Measurements from ENCODE around the gene ESPL1. TPM values are rescaled to one million over a fixed set of nuclear protein-coding genes. Genes with fewer than 3 reads are reported as not detected.
A peak's percentile ranks its signal among the peaks of the same experiment; 100 is the strongest.
"Not testable (repeated sequence)": the region's sequence is repeated elsewhere in the genome, so short reads cannot be mapped to it uniquely, and the experiment has no call there.

Gene ESPL1
- total RNA-seq, 1 donor from 2014 or later, result 0.81 TPM

DNA sequence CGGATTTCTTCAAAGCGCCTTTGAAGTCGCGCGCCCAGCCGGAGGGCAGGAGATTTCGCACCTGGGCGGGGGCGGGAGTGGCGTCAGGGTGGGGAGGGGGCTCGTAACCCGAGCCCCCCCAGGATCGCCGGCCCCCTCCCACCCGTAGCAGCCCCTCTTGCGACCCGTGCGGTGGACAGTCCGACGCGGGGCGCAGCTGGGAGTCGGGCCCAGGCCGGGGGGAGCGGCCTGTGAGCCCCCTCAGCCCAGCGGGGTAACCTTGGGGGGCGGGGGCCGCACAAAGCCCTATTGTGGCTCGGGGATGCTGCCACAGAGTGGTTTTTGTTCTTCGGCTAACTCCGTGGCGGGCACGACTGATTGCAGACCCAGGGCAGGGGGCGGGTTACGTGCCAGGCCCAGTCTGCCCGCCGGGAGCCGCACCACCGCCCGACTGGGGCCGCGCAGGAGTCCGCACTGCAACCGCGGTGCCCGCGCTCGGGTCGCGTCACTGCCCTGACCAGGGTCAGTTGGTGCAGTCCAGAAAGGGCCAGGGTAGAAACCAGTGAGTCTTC, 57.5 kb downstream of the ESPL1 start:
- peak; percentile 16 for ATAC-seq (ENCODE audit: poor library complexity)
- intact Hi-C loops (cut with DNase I), result loop anchor here (10.0 kb wide), 1 partner anchor 179 kb away; the partner anchor contains the start of genes NPFF and TARBP2
- DNase-seq, result peak; percentile 58

DNA sequence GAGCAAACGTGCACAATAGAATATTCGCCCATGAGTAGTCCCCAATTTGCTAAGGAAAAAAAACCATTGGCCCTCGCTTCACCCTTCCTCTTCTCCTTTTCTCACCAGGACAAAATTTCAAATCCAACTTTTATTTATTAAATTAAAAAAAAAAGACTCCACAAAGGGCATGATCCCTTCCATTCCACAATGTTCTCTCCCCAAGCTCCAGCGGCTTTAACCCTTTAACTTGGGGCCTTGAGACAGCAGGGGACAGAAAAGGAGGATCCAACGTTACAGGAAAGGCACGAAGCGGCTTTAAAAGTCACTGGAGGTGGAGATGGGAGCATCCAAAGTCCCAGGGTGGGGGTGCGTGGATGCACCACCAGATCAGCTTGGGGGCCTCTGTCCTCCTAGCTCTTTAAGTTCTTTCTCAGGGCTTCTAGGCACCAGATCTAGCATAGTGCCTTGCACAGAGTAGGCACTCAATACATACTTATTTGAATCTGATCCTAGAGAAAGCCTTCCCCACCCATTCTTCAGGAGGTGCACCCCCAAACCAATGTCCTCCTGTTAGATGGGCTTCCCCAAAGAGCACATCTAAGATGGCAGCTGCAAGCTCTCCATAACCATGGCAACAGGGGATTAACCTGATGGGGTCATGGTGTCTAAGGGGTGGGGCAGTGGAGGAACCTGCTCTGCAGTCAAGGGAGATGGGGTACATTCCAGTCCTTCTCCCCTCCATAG, 58.5 kb downstream of the ESPL1 start:
- intact Hi-C loops (cut with DNase I), result loop anchor here (10.0 kb wide), 1 partner anchor 178 kb away; the partner anchor contains the start of genes NPFF and TARBP2
- ATAC-seq (ENCODE audit: poor library complexity), result no peak
- DNase-seq, result no peak

GRCh38 chr12:53327435-53328042, 59.4 kb downstream of the ESPL1 start:
- ATAC-seq (ENCODE audit: poor library complexity) (no peak), DNase-seq (no peak)
- intact Hi-C loops (cut with DNase I), result loop anchor here (10.0 kb wide), 1 partner anchor 177 kb away; the partner anchor contains the start of genes NPFF and TARBP2

DNA sequence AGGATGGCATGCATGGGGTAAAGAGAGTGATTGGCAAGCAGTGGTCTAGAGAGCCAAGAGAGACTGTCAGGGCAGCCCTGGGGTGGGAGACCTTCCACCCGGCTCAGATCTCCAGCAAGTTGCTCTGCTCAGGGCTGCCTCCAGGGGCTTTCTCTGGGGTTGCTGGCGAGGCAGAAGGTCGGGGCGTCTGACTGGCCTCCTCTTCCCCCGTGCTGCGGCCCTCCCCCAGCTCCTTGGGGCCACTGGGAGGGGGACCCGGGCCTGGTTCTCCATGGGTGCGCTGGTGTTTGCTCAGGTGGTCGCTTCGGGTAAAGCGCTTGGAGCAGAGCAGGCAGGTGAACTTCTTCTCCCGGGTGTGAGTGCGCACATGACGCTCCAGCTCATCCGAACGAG, 59.9 kb downstream of the ESPL1 start:
- DNase-seq (no peak), ATAC-seq (ENCODE audit: poor library complexity) (no peak)
- intact Hi-C loops (cut with DNase I), result loop anchor here (10.0 kb wide), 1 partner anchor 177 kb away; the partner anchor contains the start of genes NPFF and TARBP2

GRCh38 chr12:53330671-53331070, 62.6 kb downstream of the ESPL1 start:
- no peak for DNase-seq
- intact Hi-C loops (cut with DNase I), result no loop called here
- ATAC-seq (ENCODE audit: poor library complexity), result no peak

DNA sequence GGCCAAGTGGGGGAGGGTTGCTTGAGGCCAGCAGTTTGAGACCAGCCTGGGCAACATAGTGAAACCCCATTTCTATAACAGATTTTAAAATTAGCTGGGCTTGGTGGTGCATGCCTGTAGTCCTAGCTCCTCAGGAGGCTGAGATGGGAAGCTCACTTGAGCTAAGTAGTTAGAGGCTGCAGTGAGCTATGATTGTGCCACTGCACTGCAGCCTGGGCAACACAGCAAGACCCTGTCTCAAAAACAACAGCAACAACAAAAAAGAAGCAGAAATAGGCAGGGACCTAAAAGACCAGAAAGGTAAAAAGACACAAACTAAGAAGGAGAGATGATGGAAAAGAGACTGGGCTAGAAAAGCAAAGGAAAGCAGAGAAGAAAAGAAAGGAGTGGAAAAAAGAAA, 64.2 kb downstream of the ESPL1 start:
- intact Hi-C loops (cut with DNase I); DNase-seq; ATAC-seq (ENCODE audit: poor library complexity): not testable (repeated sequence)

DNA sequence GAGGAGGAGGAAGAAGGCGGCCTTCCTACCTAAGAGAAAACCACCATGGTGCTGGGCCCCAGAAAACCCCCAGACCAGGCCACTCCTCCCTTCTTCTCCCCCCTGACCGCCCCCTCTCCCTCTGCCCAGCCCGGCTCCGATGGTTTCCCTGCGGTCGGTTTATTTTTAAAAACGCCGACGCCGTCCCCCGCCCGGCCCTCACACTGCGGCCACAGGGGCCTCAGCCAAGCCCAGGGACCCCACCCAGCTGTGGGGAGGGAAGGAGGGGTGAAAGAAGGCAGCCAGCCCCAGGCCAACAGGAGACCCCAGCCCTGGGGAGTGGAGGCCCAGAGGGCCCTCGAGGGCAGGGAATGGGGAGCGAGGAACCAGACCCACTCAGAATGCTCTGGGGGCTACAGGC, 64.6 kb downstream of the ESPL1 start:
- intact Hi-C loops (cut with DNase I), result no loop called here
- ATAC-seq (ENCODE audit: poor library complexity) (no peak), DNase-seq (no peak)

- DNase-seq (no peak), ATAC-seq (ENCODE audit: poor library complexity) (no peak)
- intact Hi-C loops (cut with DNase I), result no loop called here
These were observed 65.2 kb downstream of the ESPL1 start for GRCh38 chr12:53333289-53333688.

DNA sequence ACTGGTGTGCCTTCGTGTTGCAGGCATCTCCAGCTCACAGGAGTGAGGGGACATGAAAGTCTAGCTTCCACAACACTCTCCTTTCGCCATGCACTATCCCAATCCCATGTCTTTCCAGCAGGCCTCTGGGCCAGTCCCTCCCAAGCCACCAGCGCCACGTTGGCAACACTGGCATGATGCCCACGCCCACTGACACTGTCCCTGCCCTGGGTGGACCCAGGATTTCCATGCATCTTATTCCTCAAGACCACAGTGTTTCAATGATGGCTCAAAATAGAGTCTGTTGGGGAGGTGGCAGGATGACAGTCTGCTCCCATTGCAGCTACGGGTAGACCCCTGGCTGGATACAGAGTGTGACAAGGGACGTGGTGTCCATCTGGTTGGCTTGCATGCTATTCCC, 65.7 kb downstream of the ESPL1 start:
- ATAC-seq (ENCODE audit: poor library complexity) (no peak), DNase-seq (no peak)
- intact Hi-C loops (cut with DNase I), result no loop called here

DNA sequence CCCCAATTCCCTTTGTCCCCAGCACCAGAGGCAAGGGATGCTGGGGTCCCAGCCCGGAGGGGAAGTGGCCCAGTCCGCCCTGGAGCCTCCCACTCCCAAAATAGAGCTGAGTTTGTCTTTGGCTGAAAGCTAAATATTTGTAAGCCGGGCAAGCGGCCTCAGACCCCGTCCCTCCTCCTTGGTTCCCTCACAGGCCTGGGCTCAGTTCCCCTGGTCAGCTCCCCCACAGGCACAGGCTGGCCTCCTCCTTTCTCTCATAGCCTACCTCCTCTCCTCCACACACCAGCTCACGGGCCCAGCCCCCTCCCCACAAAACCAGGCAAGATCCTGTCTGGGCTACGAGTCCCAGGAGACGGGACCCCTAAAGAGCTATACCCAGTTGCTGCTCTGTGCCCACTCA, 66.7 kb downstream of the ESPL1 start:
- DNase-seq (no peak), ATAC-seq (ENCODE audit: poor library complexity) (no peak)
- intact Hi-C loops (cut with DNase I), result no loop called here

GRCh38 chr12:53336181-53336681, 68.1 kb downstream of the ESPL1 start, which contains the start of gene SP7:
Gene SP7 (minus strand): TSS chr12:53336354. CDS start chr12:53335646, 708 bp downstream.
- DNase-seq (no peak), ATAC-seq (ENCODE audit: poor library complexity) (no peak)
- intact Hi-C loops (cut with DNase I), result no loop called here

DNA sequence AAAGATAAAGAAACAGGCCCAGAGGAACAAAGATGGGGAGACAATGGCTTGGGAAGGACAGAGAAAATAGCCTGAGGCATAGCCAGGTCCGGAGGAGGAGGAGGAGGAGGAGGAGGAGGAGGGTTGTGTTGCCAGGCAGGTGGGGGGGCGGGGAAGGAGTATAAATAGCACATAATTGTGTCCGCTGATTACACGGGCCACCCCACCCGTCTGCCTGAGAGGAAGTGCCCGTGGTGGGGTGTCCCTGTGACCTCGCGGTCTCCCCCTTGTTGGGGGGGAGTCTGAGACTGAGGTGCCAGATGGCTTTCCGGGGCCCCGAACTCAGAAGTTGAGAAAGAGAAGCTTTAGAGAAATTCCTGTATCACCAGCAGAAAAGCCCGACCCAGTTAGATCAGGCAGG, 69.9 kb downstream of the ESPL1 start:
- intact Hi-C loops (cut with DNase I), result no loop called here
- ATAC-seq (ENCODE audit: poor library complexity) (no peak), DNase-seq (no peak)

DNA sequence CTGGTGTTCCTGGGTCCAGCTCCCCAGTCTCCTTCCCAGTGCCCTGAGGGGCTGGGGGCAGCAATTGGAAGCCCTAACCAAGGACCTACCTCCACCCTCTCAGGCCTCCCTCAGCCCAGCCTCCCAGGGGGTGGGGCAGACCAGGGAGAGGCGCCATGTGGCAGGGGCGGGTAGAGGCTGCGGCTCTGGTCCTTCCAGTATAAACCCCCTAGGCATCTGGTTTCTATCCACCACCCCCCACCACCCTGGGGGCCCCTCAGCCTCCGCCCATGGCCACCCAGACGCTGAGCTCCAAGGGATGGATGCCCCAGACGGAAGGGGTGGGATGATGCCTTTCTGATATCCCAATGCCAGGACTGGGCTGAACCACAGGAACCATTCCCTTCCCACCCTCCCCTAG, 70.8 kb downstream of the ESPL1 start:
- ATAC-seq (ENCODE audit: poor library complexity), result no peak
- no peak for DNase-seq
- intact Hi-C loops (cut with DNase I), result no loop called here

DNA sequence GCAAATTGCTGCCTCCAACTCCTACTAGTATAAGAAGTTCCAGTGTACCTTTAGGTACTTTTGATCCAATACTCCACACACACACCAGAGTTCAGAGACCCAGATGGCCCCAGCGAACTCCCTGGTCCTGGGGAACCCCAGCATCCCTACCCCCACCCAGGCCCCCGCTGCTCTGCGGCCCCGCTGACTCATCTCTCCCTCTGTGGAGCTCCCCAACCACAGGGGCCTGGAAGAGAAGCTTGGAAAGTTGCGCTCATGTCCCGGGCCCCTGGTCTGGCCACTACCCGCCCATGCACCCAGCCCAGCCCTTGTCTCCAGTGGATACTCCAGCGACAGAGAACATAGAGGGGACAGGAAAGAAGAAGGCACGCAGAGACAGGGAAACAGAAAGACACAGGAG, 72.3 kb downstream of the ESPL1 start:
- ATAC-seq (ENCODE audit: poor library complexity) (no peak), DNase-seq (no peak)
- intact Hi-C loops (cut with DNase I), result no loop called here

Other genes starting within 250 kb of the ESPL1 start
- gene TNS2, start 218.2 kb upstream of the ESPL1 start, total RNA-seq, result 107 TPM
- 37.8 TPM for gene SPRYD3, start 188.9 kb upstream of the ESPL1 start, total RNA-seq
- 50.2 TPM for gene IGFBP6, start 170.6 kb upstream of the ESPL1 start, total RNA-seq
- gene SOAT2, start 164.8 kb upstream of the ESPL1 start, total RNA-seq, result not detected
- 29.4 TPM for gene ZNF740, start 87.6 kb upstream of the ESPL1 start, total RNA-seq
- gene CSAD, start 87.4 kb upstream of the ESPL1 start, total RNA-seq, result 8.2 TPM
- gene ITGB7, start 61.0 kb upstream of the ESPL1 start, total RNA-seq, result 0.97 TPM
- gene RARG, start 36.1 kb upstream of the ESPL1 start, total RNA-seq, result 15.4 TPM
- gene PFDN5, start 27.2 kb downstream of the ESPL1 start, total RNA-seq, result 359 TPM
- 37.0 TPM for gene MYG1, start 31.4 kb downstream of the ESPL1 start, total RNA-seq
- 40.9 TPM for gene AAAS, start 53.3 kb downstream of the ESPL1 start, total RNA-seq
- gene SP7, start 68.1 kb downstream of the ESPL1 start, total RNA-seq, result not detected
- gene SP1, start 111.9 kb downstream of the ESPL1 start, total RNA-seq, result 26.3 TPM
- not detected for gene AMHR2, start 155.6 kb downstream of the ESPL1 start, total RNA-seq
- gene PRR13, start 173.4 kb downstream of the ESPL1 start, total RNA-seq, result 46.0 TPM
- gene PCBP2, start 183.8 kb downstream of the ESPL1 start, total RNA-seq, result 503 TPM
- gene MAP3K12, start 231.2 kb downstream of the ESPL1 start, total RNA-seq, result 5.5 TPM
- gene TARBP2, start 233.0 kb downstream of the ESPL1 start, total RNA-seq, result 10.8 TPM
- gene NPFF, start 239.2 kb downstream of the ESPL1 start, total RNA-seq, result not detected